LNCaP clone FGC (cell line): ENCODE measurements around the gene ELAPOR1.

ENCODE experiments used
- DNase-seq: peaks from one replicate; pipeline ENCODE4 v3.0.0-alpha.2; 2011; ENCODE audit warnings: low read depth
- H3K4me3 ChIP-seq: 2 replicates; pipeline ENCODE4 v1.5.1; 2011; ENCODE audit warnings: mild to moderate bottlenecking, low read depth, low read length, control low read depth
- TF ChIP-seq, protein P1 (sequence below): IDR thresholded peaks from 2 replicates; pipeline ENCODE4 v1.5.1; 2012; ENCODE audit warnings: mild to moderate bottlenecking; ENCODE audit not compliant: control insufficient read depth, insufficient read depth; ENCODE audit errors: extremely low read depth

Gene ELAPOR1

GRCh38 chr1:109079240-109079622, 34.7 kb upstream of the ELAPOR1 start:
- H3K4me3 ChIP-seq = no peak overlapping the region
- no peak for DNase-seq
- TF ChIP-seq, protein P1, sequence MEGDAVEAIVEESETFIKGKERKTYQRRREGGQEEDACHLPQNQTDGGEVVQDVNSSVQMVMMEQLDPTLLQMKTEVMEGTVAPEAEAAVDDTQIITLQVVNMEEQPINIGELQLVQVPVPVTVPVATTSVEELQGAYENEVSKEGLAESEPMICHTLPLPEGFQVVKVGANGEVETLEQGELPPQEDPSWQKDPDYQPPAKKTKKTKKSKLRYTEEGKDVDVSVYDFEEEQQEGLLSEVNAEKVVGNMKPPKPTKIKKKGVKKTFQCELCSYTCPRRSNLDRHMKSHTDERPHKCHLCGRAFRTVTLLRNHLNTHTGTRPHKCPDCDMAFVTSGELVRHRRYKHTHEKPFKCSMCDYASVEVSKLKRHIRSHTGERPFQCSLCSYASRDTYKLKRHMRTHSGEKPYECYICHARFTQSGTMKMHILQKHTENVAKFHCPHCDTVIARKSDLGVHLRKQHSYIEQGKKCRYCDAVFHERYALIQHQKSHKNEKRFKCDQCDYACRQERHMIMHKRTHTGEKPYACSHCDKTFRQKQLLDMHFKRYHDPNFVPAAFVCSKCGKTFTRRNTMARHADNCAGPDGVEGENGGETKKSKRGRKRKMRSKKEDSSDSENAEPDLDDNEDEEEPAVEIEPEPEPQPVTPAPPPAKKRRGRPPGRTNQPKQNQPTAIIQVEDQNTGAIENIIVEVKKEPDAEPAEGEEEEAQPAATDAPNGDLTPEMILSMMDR = no peak

DNA sequence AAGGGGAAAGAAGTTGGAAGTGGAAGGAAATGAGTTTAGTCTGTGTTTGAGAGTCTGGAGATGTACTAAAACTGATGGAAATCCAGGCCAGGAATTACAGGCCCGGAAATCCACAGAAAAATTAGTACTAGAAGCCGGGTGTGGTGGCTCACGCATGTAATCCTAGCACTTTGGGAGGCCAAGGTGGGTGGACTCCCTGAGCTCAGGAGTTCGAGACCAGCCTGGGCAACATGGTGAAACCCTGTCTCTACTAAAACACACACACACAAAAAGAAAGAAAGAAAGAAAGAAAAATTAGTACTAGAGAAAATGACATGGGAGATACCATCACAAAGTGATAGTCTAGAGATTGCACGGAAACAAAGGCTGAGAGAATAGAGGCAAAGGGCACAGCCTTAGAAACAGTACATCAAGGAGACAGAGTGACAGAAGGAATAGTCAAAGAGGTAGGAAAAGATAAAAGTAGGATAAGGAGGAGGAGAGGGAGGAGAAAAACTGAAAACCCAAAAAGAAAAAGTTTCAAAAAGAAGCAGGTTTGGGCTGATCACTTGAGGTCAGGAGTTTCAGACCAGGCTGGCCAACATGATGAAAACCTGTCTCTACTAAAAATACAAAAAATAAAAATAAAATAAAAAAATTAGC, 33.4 kb upstream of the ELAPOR1 start:
- TF ChIP-seq, protein P1 = no peak
- H3K4me3 ChIP-seq = no peak overlapping the region

DNA sequence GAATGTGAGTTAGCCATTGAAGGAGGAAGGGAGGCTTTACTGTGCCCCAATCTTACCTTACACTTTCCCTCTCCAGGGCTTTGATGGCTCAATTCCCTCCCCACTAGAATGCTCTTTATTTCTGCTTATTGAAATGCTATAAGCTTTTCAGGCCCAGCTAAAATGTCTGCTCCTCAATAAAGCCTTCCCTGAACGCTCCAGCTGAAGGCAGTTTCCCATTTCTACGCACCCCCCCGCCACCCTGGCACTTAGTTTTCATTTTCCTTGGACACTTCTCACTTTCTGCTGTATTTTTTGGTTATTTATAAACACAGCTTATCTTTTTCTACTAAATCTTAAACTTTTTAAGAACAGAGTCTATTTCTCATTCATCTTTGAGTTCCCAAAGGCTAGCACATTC, 30.4 kb upstream of the ELAPOR1 start:
- DNase-seq = no peak
- no peak overlapping the region for H3K4me3 ChIP-seq
- TF ChIP-seq, protein P1 = no peak

More for the DNA sequence above, 33.4 kb upstream of the ELAPOR1 start:
- no peak for DNase-seq

GRCh38 chr1:109083923-109084322, 30.0 kb upstream of the ELAPOR1 start:
- DNase-seq = no peak
- TF ChIP-seq, protein P1 = no peak
- H3K4me3 ChIP-seq = no peak overlapping the region

- TF ChIP-seq, protein P1 = no peak
- no peak overlapping the region for H3K4me3 ChIP-seq
- DNase-seq = no peak
These were observed 29.1 kb upstream of the ELAPOR1 start for GRCh38 chr1:109084563-109085517.

GRCh38 chr1:109089242-109090015, 24.5 kb upstream of the ELAPOR1 start:
- TF ChIP-seq, protein P1 = peak; percentile 78
- peak; percentile 77 for DNase-seq
- peak overlapping the region; percentile 94 for H3K4me3 ChIP-seq
